ENCODE measurements around the gene FSD1. TPM values are rescaled to one million over a fixed set of nuclear protein-coding genes. Genes with fewer than 3 reads are reported as not detected.
A peak's percentile ranks its signal among the peaks of the same experiment; 100 is the strongest.

The FSD1 gene
- total and polyA plus RNA-seq, 9 of the 15 experiments (the other 6 are each of a cell fraction or from before 2014, with no cell fraction given) = 0.11 to 1.9 (median 0.94) TPM; not detected in 1

- TF ChIP-seq ZNF655 (CRISPR knock-in tag; IDR thresholded peaks at IDR 0.05) (no peak), GTF3C2 (IDR thresholded peaks at IDR 0.05; ENCODE audit: borderline replicate concordance, extremely low read depth, insufficient read length) (no peak), ZNF444 (CRISPR knock-in tag; IDR thresholded peaks at IDR 0.05) (no peak), ZNF12 (CRISPR knock-in tag; IDR thresholded peaks at IDR 0.05) (no peak), GMEB1 (CRISPR knock-in tag; IDR thresholded peaks at IDR 0.05) (no peak), ZNF280B (CRISPR knock-in tag; IDR thresholded peaks at IDR 0.05) (no peak), TFAM (CRISPR knock-in tag; conservative IDR thresholded peaks at IDR 0.05) (no peak), ZNF695 (CRISPR knock-in tag; IDR thresholded peaks at IDR 0.05) (no peak), ZNF41 (CRISPR knock-in tag; conservative IDR thresholded peaks at IDR 0.05) (no peak), JUNB (CRISPR knock-in tag; conservative IDR thresholded peaks at IDR 0.05) (no peak), MNT (conservative IDR thresholded peaks at IDR 0.05) (no peak), ZNF551 (CRISPR knock-in tag; IDR thresholded peaks at IDR 0.05) (no peak), RAD21 (CRISPR knock-in tag; conservative IDR thresholded peaks at IDR 0.05 in 1 of 2, IDR thresholded peaks at IDR 0.05 in 1 of 2) (peak; percentile 24 to 51; a peak in 3 of 4 replicates), UBTF (IDR thresholded peaks at IDR 0.05; ENCODE audit: borderline replicate concordance in 1 of 2, low read depth in 2 of 2, low read length in 2 of 2) (no peak), FUS (optimal IDR thresholded peaks at IDR 0.05; ENCODE audit: low read depth, low read length) (no peak), MCM5 (IDR thresholded peaks at IDR 0.05; ENCODE audit: low read depth) (no peak), ZNF347 (CRISPR knock-in tag; IDR thresholded peaks at IDR 0.05; ENCODE audit: low read depth) (no peak)
Observed at GRCh38 chr19:4369888-4370260, 65.5 kb downstream of the FSD1 start (continued).
